Heart left ventricle (tissue), 16 donors: ENCODE results near the gene MRPS16. TPM values are rescaled to one million over a fixed set of nuclear protein-coding genes. Genes with fewer than 3 reads are reported as not detected.

Experiments used
- ATAC-seq, 4 donors: fragments of 200-7000 bp; cut with Tn5 transposase; one replicate each; pipeline ENCODE4 v1.9.1; 2020 to 2022; ENCODE audit warnings: moderate library complexity in 4 of 4, mild to moderate bottlenecking in 3 of 4, moderate number of reproducible peaks in 1 of 4
- DNase-seq, 5 donors: peaks; one replicate each; pipeline ENCODE4 v3.0.0-alpha.2; 2020
- H3K27ac ChIP-seq, 12 donors: fragments of 200-600 bp; sonication (generic) in 4 of 12; one replicate each; pipeline versions ENCODE4 v1.5.0 to v1.8.0; 2016 to 2022; ENCODE audit warnings: mild to moderate bottlenecking in 2 of 12
- H3K27me3 ChIP-seq, 9 donors: fragments of 200-600 bp; sonication (generic) in 2 of 9; one replicate each; pipeline versions ENCODE4 v1.5.1 to v1.8.0; 2016 to 2022; ENCODE audit warnings: mild to moderate bottlenecking in 3 of 9
- H3K36me3 ChIP-seq, 9 donors: fragments of 200-600 bp; sonication (generic) in 2 of 9; one replicate each; pipeline versions ENCODE4 v1.5.0 to v1.8.0; 2018 to 2022; ENCODE audit warnings: mild to moderate bottlenecking in 2 of 9
- H3K4me1 ChIP-seq, 12 donors: fragments of 200-600 bp; sonication (generic) in 4 of 12; one replicate each; pipeline versions ENCODE4 v1.5.0 to v1.8.0; 2016 to 2022; ENCODE audit warnings: mild to moderate bottlenecking in 3 of 12
- H3K4me3 ChIP-seq, 12 donors: fragments of 200-600 bp; sonication (generic) in 4 of 12; one replicate each; pipeline versions ENCODE4 v1.5.0 to v1.8.0; 2017 to 2022; ENCODE audit warnings: mild to moderate bottlenecking in 9 of 12, moderate library complexity in 4 of 12
- H3K9me3 ChIP-seq, 12 donors: fragments of 200-600 bp; sonication (generic) in 4 of 12; one replicate each; pipeline versions ENCODE4 v1.5.0 to v1.8.0; 2016 to 2022; ENCODE audit warnings: mild to moderate bottlenecking in 1 of 12
- CTCF ChIP-seq, 12 donors: fragments of 200-600 bp; sonication (generic) in 4 of 12; IDR thresholded peaks; one replicate each; pipeline versions ENCODE4 v1.5.0 to v1.8.0; 2018 to 2022; ENCODE audit warnings: antibody characterized with exemption in 12 of 12, mild to moderate bottlenecking in 5 of 12
- POLR2A ChIP-seq, 2 donors: fragments of 450-650 bp; IDR thresholded peaks; one replicate each; pipeline ENCODE4 v1.6.1; 2017; ENCODE audit warnings: antibody characterized with exemption in 2 of 2, mild to moderate bottlenecking in 2 of 2, moderate library complexity in 2 of 2
- WGBS, 4 donors: extraction: QIAGEN DNeasy Blood & Tissue Kit in 2 of 4; methylation state at CpG; one replicate each; pipeline versions ENCODE4 v1.1.5 to v1.1.7; 2013 to 2018; 5-methylcytosine and 5-hydroxymethylcytosine counted together
- intact Hi-C, 10 donors: fragments of 100-400 bp; cut with DNase I; formaldehyde crosslinking; loops; one replicate each; pipeline versions ENCODE4 v1.11.1 to v1.14.2; 2022
- polyA plus RNA-seq, 2 donors: library from polyadenylated mRNA; stranded (reverse); fragments of 200-250 nt; gene quantifications; one replicate each; pipeline ENCODE4 v1.2.3, GENCODE V29; 2013
- total RNA-seq, 9 donors: library from RNA; depleted of rRNA in 2 of 9; stranded (reverse); fragments of >200 nt in 2 of 9; fragmentation: NEBNext Ultra II Directional in 3 of 9; extraction: Animal tissue kit (Norgen Biotek cat#: 25700) in 3 of 9; gene quantifications; one replicate each; pipeline versions ENCODE4 v1.1.0 to v1.2.4, GENCODE V29; 2016 to 2023
- donor health status: ischemic (EF 13 %, LVEDD 7.1; RV severe dilation, severe dysfunction).
- donor health status: healthy with polysubstance abuse.
- donor health status: DM: no; HTN: yes; CAD: no.
- donor health status: DM: no; HTN: no; CAD: no.
- donor health status: ischemic (EF 25% LVEDD 6.9; RV normal size, moderate dysfunction).
- donor health status: ischemic (EF 25% LVEDD 5.7; RV mildly dilated, moderate dysfunction).
- donor health status: healthy.
- donor health status: DM: yes; HTN: yes; CAD: no.
- donor health status: ischemic (EF 35%, LVEDD 5.7; RV mildly dilated, moderate dysfunction).
- donor health status: nonischemic (EF 11% LVEDD 7.7; RV severe dilation, severe dysfunction).
- donor health status: DM: yes; HTN: yes; CAD: no.
- donor health status: PGD.
- donor health status: ischemic (EF 29% LVEDD 5.4; RV normal size, mild dysfunction).
- donor health status: nonischemic (EF 23%, LVEDD 6.1; RV moderate dilation, normal function).

The MRPS16 gene
- total and polyA plus RNA-seq, 11 donors, result 56.5 to 112 (median 101) TPM

- no peak overlapping the region for H3K4me3 ChIP-seq
- no peaks in the 10 kb centered on the region for H3K27me3 ChIP-seq
- no peak for DNase-seq
- no peak for ATAC-seq
- H3K4me1 ChIP-seq, result no peaks in the 10 kb centered on the region
- 86 to 93% (median 89%) methylated on average over 1 of the region's 1 CpG for WGBS, 4 donors
- no peak overlapping the region for H3K27ac ChIP-seq
- no peaks in the 10 kb centered on the region for H3K36me3 ChIP-seq
- H3K9me3 ChIP-seq, result peaks cover 0 to 10% (median 0%) of the 10 kb centered on the region in 12 donors
- TF ChIP-seq CTCF (IDR thresholded peaks at IDR 0.05), result no peak
- TF ChIP-seq POLR2A (IDR thresholded peaks at IDR 0.05), result no peak
- intact Hi-C loops, result no loop called here
Observed at GRCh38 chr10:73287441-73287840, 35.0 kb upstream of the MRPS16 start.

GRCh38 chr10:73281097-73281496 lies 28.7 kb upstream of the MRPS16 start:
- intact Hi-C loops, result no loop called here
- no peaks in the 10 kb centered on the region for H3K36me3 ChIP-seq
- H3K9me3 ChIP-seq, result no peaks in the 10 kb centered on the region
- ATAC-seq (no peak), DNase-seq (no peak)
- no peak overlapping the region for H3K4me3 ChIP-seq
- H3K27me3 ChIP-seq, result no peaks in the 10 kb centered on the region
- no peak for TF ChIP-seq CTCF (IDR thresholded peaks at IDR 0.05)
- TF ChIP-seq POLR2A (IDR thresholded peaks at IDR 0.05), result no peak
- no peaks in the 10 kb centered on the region for H3K4me1 ChIP-seq
- no peak overlapping the region for H3K27ac ChIP-seq
- WGBS, 4 donors, result 77 to 93% (median 82%) methylated on average over 3 of the region's 3 CpGs

DNA sequence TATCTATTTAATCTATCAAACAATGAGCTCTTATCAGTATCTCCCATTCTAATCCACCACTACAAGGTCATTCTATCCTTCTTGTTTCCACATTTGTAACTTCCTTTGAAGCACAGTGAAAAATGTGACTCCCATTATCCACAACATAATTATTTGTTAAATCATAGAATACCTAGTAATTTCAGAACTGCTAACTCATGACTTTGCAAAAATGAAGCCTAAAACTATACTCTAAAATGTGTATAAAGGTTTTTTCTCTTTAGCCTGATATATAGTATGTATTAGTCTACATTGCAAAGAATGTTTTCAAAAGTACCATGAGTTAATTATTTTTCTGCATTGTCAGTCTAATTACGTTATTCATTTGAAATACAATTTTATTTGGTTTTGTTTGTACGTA lies 12.0 kb upstream of the MRPS16 start:
- intact Hi-C loops, result loop anchor here in 1 of 10 donors (10.0 kb wide), 1 partner anchor 380 kb away; the partner anchor contains the start of gene MYOZ1
- 87 to 94% (median 89%) methylated on average over 2 of the region's 2 CpGs for WGBS, 4 donors
- no peak overlapping the region for H3K4me3 ChIP-seq
- no peaks in the 10 kb centered on the region for H3K4me1 ChIP-seq
- H3K9me3 ChIP-seq, result no peaks in the 10 kb centered on the region
- TF ChIP-seq CTCF (IDR thresholded peaks at IDR 0.05), result no peak
- no peak for TF ChIP-seq POLR2A (IDR thresholded peaks at IDR 0.05)
- H3K36me3 ChIP-seq, result no peaks in the 10 kb centered on the region
- ATAC-seq (no peak), DNase-seq (no peak)
- H3K27ac ChIP-seq, result no peak overlapping the region
- H3K27me3 ChIP-seq, result no peaks in the 10 kb centered on the region

DNA sequence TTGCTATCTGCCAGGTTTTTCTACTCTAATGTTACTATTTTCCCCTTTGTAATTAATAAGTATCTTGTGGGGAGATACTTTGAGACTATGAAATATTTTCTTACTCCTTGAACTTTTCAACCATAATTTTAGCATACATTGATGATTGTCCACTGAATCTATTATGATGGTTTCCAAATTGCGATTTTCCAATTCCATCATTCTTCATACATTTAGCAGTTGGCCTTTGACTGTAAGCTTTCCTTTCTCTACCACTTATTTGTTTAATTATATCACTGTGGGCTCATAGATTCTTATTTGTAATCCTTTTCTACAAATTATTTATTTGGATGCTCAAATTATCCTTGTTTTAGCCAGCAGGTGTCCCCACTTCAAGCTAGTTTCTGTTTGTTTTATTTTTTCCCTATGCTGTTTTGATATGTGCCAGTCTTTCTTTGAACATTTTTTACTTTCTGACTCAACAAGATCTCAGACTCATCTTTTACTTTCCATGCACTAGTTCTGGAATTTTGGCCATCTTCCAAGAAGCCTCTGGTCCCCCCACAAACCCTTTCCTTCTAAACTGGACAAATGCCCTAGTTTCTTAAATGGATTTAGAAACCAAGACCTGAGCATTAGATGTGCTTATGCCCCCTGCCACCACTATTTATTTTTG lies 11.4 kb upstream of the MRPS16 start:
- Histone ChIP-seq H3K9me3 (peaks cover 0 to 5% (median 0%) of the 10 kb centered on the region in 12 donors), H3K36me3 (no peaks in the 10 kb centered on the region), H3K27ac (no peak overlapping the region), H3K4me1 (no peaks in the 10 kb centered on the region), H3K27me3 (no peaks in the 10 kb centered on the region), H3K4me3 (no peak overlapping the region)
- intact Hi-C loops, result loop anchor here in 1 of 10 donors (10.0 kb wide), 1 partner anchor 381 kb away; the partner anchor contains the start of gene MYOZ1
- DNase-seq (no peak), ATAC-seq (no peak)
- TF ChIP-seq CTCF (IDR thresholded peaks at IDR 0.05) (peak in 9 of 12 donors; percentile 16 to 51 (median 40)), POLR2A (IDR thresholded peaks at IDR 0.05) (no peak)
- WGBS, 4 donors, result 38 to 66% (median 54%) methylated on average over 1 of the region's 1 CpG
